Measurements from ENCODE around the gene PDCD10.

PDCD10 gene

GRCh38 chr3:167734498-167735232, at the start of gene PDCD10:
PDCD10 (minus strand) TSS chr3:167734892; CDS start chr3:167720157, 14,735 bp downstream.
- peak within 1 kb of the TSS; percentile 91 for H3K4me3 ChIP-seq (ENCODE audit: control insufficient read depth, low read depth, low read length)
- DNase-seq (ENCODE audit: low read depth): peak; percentile 92
- peak; percentile 2 for TF ChIP-seq CTCF (IDR thresholded peaks at IDR 0.05; ENCODE audit: control insufficient read depth, insufficient read depth, low read depth, low read length, missing control alignments)

- H3K4me3 ChIP-seq (ENCODE audit: control insufficient read depth, low read depth, low read length): no peak overlapping the region
- TF ChIP-seq CTCF (IDR thresholded peaks at IDR 0.05; ENCODE audit: control insufficient read depth, insufficient read depth, low read depth, low read length, missing control alignments): no peak
- DNase-seq (ENCODE audit: low read depth): no peak
Observed at GRCh38 chr3:167783781-167784180, 49.1 kb upstream of the PDCD10 start.

GRCh38 chr3:167780214-167780883, 45.7 kb upstream of the PDCD10 start:
- TF ChIP-seq CTCF (IDR thresholded peaks at IDR 0.05; ENCODE audit: control insufficient read depth, insufficient read depth, low read depth, low read length, missing control alignments): no peak
- no peak for DNase-seq (ENCODE audit: low read depth)

DNA sequence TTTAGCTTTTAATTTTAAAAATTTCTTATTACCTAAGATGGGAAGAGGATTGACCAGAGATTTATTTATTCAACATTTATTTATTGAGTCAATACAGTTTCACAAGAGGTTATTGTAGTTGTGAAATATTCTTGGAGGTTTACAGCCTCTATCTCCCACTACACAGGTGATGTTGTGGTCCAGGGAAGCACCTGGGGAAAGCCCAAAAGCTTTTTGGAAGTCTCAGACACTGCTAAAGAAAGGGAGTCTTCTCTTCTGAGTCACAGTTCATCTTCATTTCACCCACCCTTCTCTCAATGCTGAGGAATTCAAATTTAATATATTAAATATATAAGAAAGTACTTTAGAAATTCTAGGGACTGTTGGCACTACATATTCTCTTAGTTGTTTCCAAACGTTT, 42.7 kb upstream of the PDCD10 start:
- no peak overlapping the region for H3K4me3 ChIP-seq (ENCODE audit: control insufficient read depth, low read depth, low read length)
- no peak for TF ChIP-seq CTCF (IDR thresholded peaks at IDR 0.05; ENCODE audit: control insufficient read depth, insufficient read depth, low read depth, low read length, missing control alignments)
- DNase-seq (ENCODE audit: low read depth): no peak

More at GRCh38 chr3:167780214-167780883, 45.7 kb upstream of the PDCD10 start:
- no peak overlapping the region for H3K4me3 ChIP-seq (ENCODE audit: control insufficient read depth, low read depth, low read length)

GRCh38 chr3:167776066-167776685, 41.5 kb upstream of the PDCD10 start:
- H3K4me3 ChIP-seq (ENCODE audit: control insufficient read depth, low read depth, low read length): no peak overlapping the region
- TF ChIP-seq CTCF (IDR thresholded peaks at IDR 0.05; ENCODE audit: control insufficient read depth, insufficient read depth, low read depth, low read length, missing control alignments): no peak
- DNase-seq (ENCODE audit: low read depth): no peak

- H3K4me3 ChIP-seq (ENCODE audit: control insufficient read depth, low read depth, low read length): no peak overlapping the region
Observed at GRCh38 chr3:167773584-167773983, 38.9 kb upstream of the PDCD10 start.

More at GRCh38 chr3:167773584-167773983, 38.9 kb upstream of the PDCD10 start:
- no peak for TF ChIP-seq CTCF (IDR thresholded peaks at IDR 0.05; ENCODE audit: control insufficient read depth, insufficient read depth, low read depth, low read length, missing control alignments)
- no peak for DNase-seq (ENCODE audit: low read depth)

Data from AG09309 (cell line).